ENCODE data around the gene IL10RB.
"Not testable (repeated sequence)": the region's sequence is repeated elsewhere in the genome, so short reads cannot be mapped to it uniquely, and the experiment has no call there.

IL10RB gene

DNA sequence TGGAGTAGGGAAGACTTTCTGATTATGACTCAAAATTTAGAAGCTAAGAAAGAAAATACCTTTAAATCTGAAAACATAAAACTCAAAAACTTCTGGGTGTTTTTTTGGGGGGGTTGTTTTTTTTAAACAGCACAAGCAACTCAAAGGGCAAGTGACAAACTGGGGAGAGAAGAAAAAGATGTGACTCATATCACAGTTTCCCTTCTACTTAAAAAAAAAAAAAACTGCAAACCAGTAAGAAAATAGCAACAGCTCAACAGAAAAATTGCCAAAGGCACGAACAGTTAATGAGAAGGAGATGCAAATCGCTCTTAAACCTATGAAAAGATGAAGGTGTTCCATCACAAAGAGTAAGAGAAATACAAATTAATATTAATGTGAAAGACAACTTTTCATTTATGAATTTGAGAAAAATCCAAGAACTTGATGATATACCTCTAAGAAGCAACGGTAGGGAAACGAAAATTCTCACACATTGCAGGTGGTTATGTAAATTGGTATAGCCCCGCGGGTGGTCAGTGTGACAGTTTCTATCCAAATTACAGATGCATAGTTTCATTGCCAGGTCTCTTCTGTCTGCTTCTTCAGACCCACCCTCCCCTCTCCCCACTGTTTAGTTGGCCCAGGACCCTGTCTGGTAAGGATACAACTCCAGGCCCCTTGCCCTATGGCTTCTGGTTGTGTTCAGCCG, 27.5 kb upstream of the IL10RB start:
- no peak overlapping the region for H3K4me3 Mint-ChIP-seq
- H3K36me3 Mint-ChIP-seq (ENCODE audit: low read depth) = peaks cover 68% of the 10 kb centered on the region
- no peaks in the 10 kb centered on the region for H3K27me3 Mint-ChIP-seq (ENCODE audit: low read depth, poor library complexity)
- DNase-seq = no peak
- H3K27ac Mint-ChIP-seq = no peak overlapping the region
- H3K4me1 Mint-ChIP-seq = no peaks in the 10 kb centered on the region
- no peak for TF ChIP-seq CTCF (IDR thresholded peaks at IDR 0.05)
- H3K9me3 Mint-ChIP-seq = peaks cover 43% of the 10 kb centered on the region

DNA sequence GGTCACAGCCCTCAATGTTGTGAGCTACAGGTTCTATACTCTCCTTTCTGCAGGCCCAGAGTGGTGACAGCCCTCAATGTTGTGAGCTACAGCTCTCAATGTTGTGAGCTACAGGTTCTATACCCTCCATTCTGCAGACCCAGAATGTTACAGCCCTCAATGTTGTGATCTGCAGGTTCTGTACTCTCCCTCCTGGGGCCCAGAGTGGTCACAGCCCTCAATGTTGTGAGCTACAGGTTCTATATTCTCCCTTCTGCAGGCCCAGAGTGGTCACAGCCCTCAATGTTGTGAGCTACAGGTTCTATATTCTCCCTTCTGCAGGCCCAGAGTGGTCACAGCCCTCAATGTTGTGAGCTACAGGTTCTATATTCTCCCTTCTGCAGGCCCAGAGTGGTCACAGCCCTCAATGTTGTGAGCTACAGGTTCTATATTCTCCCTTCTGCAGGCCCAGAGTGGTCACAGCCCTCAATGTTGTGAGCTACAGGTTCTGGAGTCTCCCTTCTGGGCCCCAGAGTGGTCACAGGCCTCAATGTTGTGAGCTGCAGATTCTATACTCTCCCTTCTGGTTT, 26.5 kb upstream of the IL10RB start:
- peaks cover 71% of the 10 kb centered on the region for H3K36me3 Mint-ChIP-seq (ENCODE audit: low read depth)
- H3K27me3 Mint-ChIP-seq (ENCODE audit: low read depth, poor library complexity); H3K4me3 Mint-ChIP-seq; H3K4me1 Mint-ChIP-seq; DNase-seq; H3K27ac Mint-ChIP-seq: not testable (repeated sequence)
- H3K9me3 Mint-ChIP-seq = peaks cover 39% of the 10 kb centered on the region

DNA sequence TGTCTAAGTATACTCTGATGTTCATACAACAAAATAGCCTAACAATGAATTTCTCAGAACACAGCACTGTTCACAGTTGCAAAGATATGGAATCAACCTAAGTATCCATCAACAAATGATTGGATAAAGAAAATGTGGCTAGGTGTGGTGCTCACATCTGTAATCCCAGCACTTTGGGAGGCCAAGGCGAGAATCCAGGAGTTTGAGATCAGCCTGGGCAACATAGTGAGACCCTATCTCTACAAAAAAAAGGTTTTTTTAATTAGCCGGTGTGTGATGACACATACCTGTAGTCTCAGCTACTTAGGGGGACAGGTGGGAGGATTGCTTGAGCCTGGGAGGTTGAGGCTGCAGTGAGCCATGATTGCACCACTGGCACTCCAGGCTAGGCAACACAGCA, 25.8 kb upstream of the IL10RB start:
- TF ChIP-seq CTCF (IDR thresholded peaks at IDR 0.05) = no peak
- peaks cover 4% of the 10 kb centered on the region for H3K4me1 Mint-ChIP-seq
- no peaks in the 10 kb centered on the region for H3K27me3 Mint-ChIP-seq (ENCODE audit: low read depth, poor library complexity)
- no peak for DNase-seq
- H3K27ac Mint-ChIP-seq = no peak overlapping the region
- peaks cover 76% of the 10 kb centered on the region for H3K36me3 Mint-ChIP-seq (ENCODE audit: low read depth)
- no peak overlapping the region for H3K4me3 Mint-ChIP-seq
- H3K9me3 Mint-ChIP-seq = peaks cover 39% of the 10 kb centered on the region

DNA sequence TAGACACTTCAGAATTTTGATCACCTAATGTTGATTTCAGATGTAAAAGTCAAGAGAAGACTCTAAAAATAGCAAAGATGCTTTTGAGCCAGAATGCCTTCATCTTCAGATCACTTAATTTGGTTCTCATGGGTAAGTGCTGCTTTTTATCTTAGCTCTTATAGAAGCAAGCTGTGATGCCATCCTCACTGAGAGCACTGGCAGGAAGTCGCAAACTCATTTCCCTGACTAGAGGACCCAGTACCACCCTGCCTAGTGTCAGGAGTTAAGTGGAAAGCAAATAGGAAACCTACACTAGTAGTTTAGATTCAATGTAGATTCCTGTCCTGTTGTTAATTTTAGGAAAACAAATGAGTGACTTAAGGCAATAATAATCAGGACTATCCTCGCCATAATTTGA, 24.3 kb upstream of the IL10RB start:
- Mint-ChIP-seq H3K36me3 (ENCODE audit: low read depth) (peaks cover 82% of the 10 kb centered on the region), H3K27ac (no peak overlapping the region), H3K4me3 (no peak overlapping the region), H3K4me1 (peaks cover 4% of the 10 kb centered on the region), H3K27me3 (ENCODE audit: low read depth, poor library complexity) (no peaks in the 10 kb centered on the region), H3K9me3 (peaks cover 33% of the 10 kb centered on the region)
- no peak for DNase-seq
- no peak for TF ChIP-seq CTCF (IDR thresholded peaks at IDR 0.05)

- not testable (repeated sequence) for H3K27me3 Mint-ChIP-seq (ENCODE audit: low read depth, poor library complexity); DNase-seq; H3K4me1 Mint-ChIP-seq; H3K4me3 Mint-ChIP-seq; H3K27ac Mint-ChIP-seq
- peaks cover 79% of the 10 kb centered on the region for H3K36me3 Mint-ChIP-seq (ENCODE audit: low read depth)
- H3K9me3 Mint-ChIP-seq = peaks cover 25% of the 10 kb centered on the region
Measured at GRCh38 chr21:33242846-33243245, 23.3 kb upstream of the IL10RB start.

DNA sequence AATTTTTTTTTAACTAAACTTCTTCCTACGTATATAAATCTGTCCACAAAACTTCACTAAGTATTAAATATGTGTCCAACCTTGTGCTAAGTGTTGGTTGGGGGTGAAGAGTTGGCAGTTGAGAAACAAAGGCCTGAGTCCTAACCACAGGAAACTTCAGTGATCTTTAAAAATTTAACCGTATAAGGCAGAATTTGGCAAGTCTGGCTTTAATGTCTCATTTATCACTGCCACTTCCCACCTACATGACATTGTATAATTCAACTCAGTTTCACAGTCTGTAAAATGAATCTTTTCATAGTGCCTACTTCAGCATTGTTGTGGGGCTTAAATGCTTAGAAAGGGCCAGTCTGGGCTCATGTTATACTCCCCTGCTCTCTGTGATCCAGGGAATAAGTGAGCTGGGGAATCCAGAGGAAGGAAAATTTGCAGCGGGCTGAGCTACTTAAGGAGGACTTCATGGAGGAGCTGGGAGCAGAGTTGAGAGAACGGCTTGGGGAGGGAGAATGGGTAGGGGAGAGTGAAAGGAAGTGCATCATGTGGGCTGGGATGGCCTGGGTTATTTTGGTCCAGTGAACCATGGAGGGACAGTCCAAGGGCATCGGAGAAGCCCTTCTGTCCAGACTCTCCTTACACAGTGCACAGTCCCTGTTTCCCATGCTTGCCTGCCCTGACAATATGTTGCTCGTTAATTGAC, 21.9 kb upstream of the IL10RB start:
- peaks cover 3% of the 10 kb centered on the region for H3K27me3 Mint-ChIP-seq (ENCODE audit: low read depth, poor library complexity)
- peaks cover 73% of the 10 kb centered on the region for H3K36me3 Mint-ChIP-seq (ENCODE audit: low read depth)
- peaks cover 11% of the 10 kb centered on the region for H3K9me3 Mint-ChIP-seq
- no peak for DNase-seq
- H3K4me1 Mint-ChIP-seq = peaks cover 4% of the 10 kb centered on the region
- no peak overlapping the region for H3K4me3 Mint-ChIP-seq
- TF ChIP-seq CTCF (IDR thresholded peaks at IDR 0.05) = no peak
- H3K27ac Mint-ChIP-seq = peak overlapping the region; percentile 69

DNA sequence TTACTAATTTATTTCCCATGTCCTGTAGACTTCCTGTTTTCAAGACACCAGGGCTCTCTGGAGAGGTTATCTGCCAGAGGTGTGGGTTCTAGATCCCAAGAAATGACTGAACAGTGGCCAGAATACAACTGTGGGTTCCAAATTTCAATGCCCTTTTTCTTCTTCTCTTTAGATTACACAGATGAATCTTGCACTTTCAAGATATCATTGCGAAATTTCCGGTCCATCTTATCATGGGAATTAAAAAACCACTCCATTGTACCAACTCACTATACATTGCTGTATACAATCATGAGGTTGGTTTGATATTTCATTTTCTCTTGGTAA, 21.4 kb upstream of the IL10RB start:
- no peak for DNase-seq
- Mint-ChIP-seq H3K27ac (peak overlapping the region; percentile 12), H3K4me1 (peaks cover 4% of the 10 kb centered on the region), H3K36me3 (ENCODE audit: low read depth) (peaks cover 73% of the 10 kb centered on the region), H3K9me3 (peaks cover 9% of the 10 kb centered on the region), H3K27me3 (ENCODE audit: low read depth, poor library complexity) (peaks cover 3% of the 10 kb centered on the region), H3K4me3 (no peak overlapping the region)
- TF ChIP-seq CTCF (IDR thresholded peaks at IDR 0.05) = no peak

Measured in nephron progenitor cell (in vitro differentiated cells).